ENCODE results near the gene RBBP4. TPM values are rescaled to one million over a fixed set of nuclear protein-coding genes. Genes with fewer than 3 reads are reported as not detected.

Gene RBBP4
- total RNA-seq, 2 experiments from 2014 or later = 290 to 298 TPM

DNA sequence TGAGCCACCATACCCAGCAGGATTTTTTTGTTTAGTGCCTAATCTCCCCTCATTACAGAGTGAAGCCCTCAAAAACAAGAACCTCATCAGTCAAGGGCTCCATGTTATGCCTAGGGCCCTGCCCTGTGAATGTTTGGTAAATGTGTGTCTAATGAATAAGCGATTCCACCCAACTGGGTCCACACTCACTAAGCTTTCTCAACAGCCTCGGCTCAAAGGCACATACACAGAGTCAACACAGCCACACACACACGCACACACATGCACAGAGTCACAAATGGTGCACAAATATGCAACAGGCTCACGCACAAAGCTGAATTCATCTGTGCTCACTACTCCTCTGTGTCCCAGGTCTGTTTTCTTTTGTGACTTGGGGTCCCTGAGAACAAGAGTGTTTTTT, 63.3 kb downstream of the RBBP4 start:
- POLR2A ChIA-PET = no interaction called here
- no peak overlapping the region for H3K4me3 Mint-ChIP-seq
- H3K36me3 Mint-ChIP-seq (ENCODE audit: low read depth) = no peaks in the 10 kb centered on the region
- peaks cover 2% of the 10 kb centered on the region for H3K27me3 Mint-ChIP-seq (ENCODE audit: low read depth)
- CTCF ChIA-PET = interaction anchor here (6.3 kb wide), 1 partner anchor 59 kb away, joined by 142 read pairs; no protein-coding TSS in a partner anchor
- H3K9me3 Mint-ChIP-seq (ENCODE audit: insufficient read depth) = no peaks in the 10 kb centered on the region
- no peak for DNase-seq
- ATAC-seq = no peak
- H3K27ac Mint-ChIP-seq = no peak overlapping the region
- peaks cover 18% of the 10 kb centered on the region for H3K4me1 Mint-ChIP-seq (ENCODE audit: low read depth)

DNA sequence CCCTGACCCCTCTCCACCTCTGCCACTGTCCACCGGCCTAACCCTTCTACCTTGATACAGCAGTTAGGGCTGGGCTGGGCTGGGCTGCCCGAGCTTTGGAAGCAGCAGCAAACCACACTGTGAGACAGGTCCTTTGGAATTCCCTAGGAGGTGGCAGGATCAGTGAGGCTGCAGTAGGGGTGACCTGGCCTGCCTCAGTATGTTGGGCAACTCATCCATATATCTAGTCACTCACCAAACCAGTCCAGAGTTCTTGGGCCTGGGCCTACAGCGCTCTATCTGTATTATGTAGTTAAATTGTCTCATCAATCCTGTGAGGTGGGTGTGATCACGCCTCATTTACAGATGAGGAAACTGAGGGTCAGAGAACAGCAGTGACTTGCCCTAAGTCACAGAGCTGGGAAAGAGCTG, 64.9 kb downstream of the RBBP4 start:
- Mint-ChIP-seq H3K36me3 (ENCODE audit: low read depth) (no peaks in the 10 kb centered on the region), H3K27me3 (ENCODE audit: low read depth) (peaks cover 6% of the 10 kb centered on the region), H3K9me3 (ENCODE audit: insufficient read depth) (no peaks in the 10 kb centered on the region), H3K4me3 (no peak overlapping the region), H3K4me1 (ENCODE audit: low read depth) (peaks cover 18% of the 10 kb centered on the region), H3K27ac (no peak overlapping the region)
- no peak for ATAC-seq
- CTCF ChIA-PET = interaction anchor here (6.3 kb wide), 1 partner anchor 58 kb away, joined by 142 read pairs; no protein-coding TSS in a partner anchor
- POLR2A ChIA-PET = no interaction called here
- DNase-seq = no peak

DNA sequence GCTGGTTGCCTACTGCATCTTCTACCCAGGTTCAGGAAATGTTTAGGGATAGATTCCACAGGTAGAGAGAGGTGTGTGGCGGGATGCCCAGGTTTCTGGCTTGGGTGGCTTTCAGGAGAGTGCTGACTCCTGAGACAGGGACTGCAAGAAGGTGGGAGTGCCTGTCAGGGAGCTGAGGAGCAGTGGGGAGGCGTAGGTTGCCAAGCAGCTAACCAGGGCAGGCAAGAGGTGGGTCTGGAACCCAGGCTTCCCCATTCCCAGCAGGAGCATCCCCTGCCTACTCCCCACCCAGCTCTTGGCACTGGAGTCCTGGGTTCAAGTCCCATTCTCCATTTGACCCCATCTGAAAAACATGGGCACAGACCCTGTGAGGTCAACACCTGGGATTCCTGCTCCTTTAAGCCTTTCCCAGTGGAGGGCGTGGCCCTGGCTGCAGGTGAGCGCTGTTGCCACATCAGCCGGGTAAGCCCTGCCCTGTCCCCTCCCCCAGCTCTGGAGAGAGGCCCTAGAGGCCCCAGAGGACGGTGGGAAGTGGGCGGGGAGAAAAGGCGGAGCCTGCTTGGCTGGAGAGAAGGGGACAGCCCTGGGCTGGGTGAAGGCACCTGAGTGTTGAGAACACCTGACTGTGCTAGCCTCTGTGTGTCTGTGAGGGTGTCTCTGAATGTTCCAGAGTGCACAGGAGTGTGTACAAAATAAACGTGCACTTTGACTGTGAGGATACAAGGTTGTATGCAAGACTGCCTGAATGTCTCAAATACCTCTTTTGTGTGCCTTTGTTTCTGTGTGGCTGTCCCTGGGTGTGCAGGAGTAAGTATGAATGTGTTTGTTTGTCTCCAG, 65.5 kb downstream of the RBBP4 start:
- Mint-ChIP-seq H3K9me3 (ENCODE audit: insufficient read depth) (no peaks in the 10 kb centered on the region), H3K36me3 (ENCODE audit: low read depth) (no peaks in the 10 kb centered on the region), H3K27me3 (ENCODE audit: low read depth) (peaks cover 6% of the 10 kb centered on the region), H3K4me1 (ENCODE audit: low read depth) (peaks cover 18% of the 10 kb centered on the region), H3K4me3 (no peak overlapping the region), H3K27ac (no peak overlapping the region)
- ChIA-PET CTCF (interaction anchor here (6.3 kb wide), 1 partner anchor 57 kb away, joined by 142 read pairs; no protein-coding TSS in a partner anchor), POLR2A (no interaction called here)
- ATAC-seq (peak; percentile 71), DNase-seq (peak; percentile 74)

DNA sequence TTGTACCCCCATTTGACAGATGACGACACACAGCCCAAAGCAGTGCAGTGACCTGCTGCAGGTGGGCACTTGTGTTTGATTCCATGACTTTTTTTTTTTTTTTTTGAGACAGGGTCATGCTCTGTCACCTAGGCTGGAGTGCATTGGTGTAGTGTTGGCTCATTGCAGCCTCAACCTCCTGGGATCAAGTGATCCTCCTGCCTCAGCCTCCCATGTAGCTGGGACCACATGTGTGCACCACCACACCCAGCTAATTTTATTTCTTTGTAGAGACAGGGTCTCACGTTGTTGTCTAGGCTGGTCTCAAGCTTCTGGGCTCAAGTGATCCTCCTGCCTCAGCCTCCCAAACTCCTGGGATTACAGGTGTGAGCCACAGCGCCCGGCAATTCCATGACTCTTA, 66.5 kb downstream of the RBBP4 start:
- POLR2A ChIA-PET = no interaction called here
- no peak overlapping the region for H3K27ac Mint-ChIP-seq
- ATAC-seq (no peak), DNase-seq (no peak)
- peaks cover 14% of the 10 kb centered on the region for H3K4me1 Mint-ChIP-seq (ENCODE audit: low read depth)
- CTCF ChIA-PET = interaction anchor here (0.7 to 2.1 kb wide), 4 partner anchors 55 to 159 kb away, joined by 3 to 4 read pairs (median 4); no protein-coding TSS in a partner anchor
- H3K4me3 Mint-ChIP-seq = no peak overlapping the region
- no peaks in the 10 kb centered on the region for H3K36me3 Mint-ChIP-seq (ENCODE audit: low read depth)
- H3K9me3 Mint-ChIP-seq (ENCODE audit: insufficient read depth) = no peaks in the 10 kb centered on the region
- H3K27me3 Mint-ChIP-seq (ENCODE audit: low read depth) = peaks cover 6% of the 10 kb centered on the region

DNA sequence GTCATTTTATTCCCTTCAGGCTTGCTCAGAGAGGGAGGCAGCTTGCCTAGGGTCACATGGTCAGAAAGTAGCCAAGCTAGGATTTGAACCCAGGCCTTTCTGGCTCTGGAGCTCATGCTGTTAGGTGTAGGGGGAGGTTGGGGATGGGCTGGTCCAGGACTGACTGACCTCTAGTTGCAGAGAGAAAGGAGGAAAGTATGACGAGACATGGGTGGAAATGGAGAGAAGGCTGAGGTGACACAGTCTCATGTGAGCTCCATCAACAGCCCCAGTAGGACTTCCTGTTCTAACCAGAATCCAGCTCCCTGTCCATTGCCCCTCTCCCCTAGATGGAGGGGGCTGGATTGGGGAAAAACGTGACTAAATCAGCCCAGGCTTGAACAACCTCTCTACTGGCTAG, 67.0 kb downstream of the RBBP4 start:
- peaks cover 12% of the 10 kb centered on the region for H3K4me1 Mint-ChIP-seq (ENCODE audit: low read depth)
- no peak overlapping the region for H3K27ac Mint-ChIP-seq
- DNase-seq = no peak
- H3K27me3 Mint-ChIP-seq (ENCODE audit: low read depth) = peaks cover 8% of the 10 kb centered on the region
- H3K36me3 Mint-ChIP-seq (ENCODE audit: low read depth) = no peaks in the 10 kb centered on the region
- POLR2A ChIA-PET = no interaction called here
- CTCF ChIA-PET = interaction anchor here (0.7 to 2.1 kb wide), 3 partner anchors 54 to 159 kb away, joined by 3 to 4 read pairs (median 3); no protein-coding TSS in a partner anchor
- no peak overlapping the region for H3K4me3 Mint-ChIP-seq
- no peak for ATAC-seq
- no peaks in the 10 kb centered on the region for H3K9me3 Mint-ChIP-seq (ENCODE audit: insufficient read depth)

GRCh38 chr1:32718527-32718926, 67.5 kb downstream of the RBBP4 start:
- Mint-ChIP-seq H3K4me1 (ENCODE audit: low read depth) (peaks cover 12% of the 10 kb centered on the region), H3K9me3 (ENCODE audit: insufficient read depth) (no peaks in the 10 kb centered on the region), H3K4me3 (no peak overlapping the region), H3K27me3 (ENCODE audit: low read depth) (peaks cover 8% of the 10 kb centered on the region), H3K36me3 (ENCODE audit: low read depth) (no peaks in the 10 kb centered on the region), H3K27ac (no peak overlapping the region)
- ChIA-PET POLR2A (no interaction called here), CTCF (interaction anchor here (1.0 to 2.1 kb wide), 2 partner anchors 54 to 153 kb away, joined by 3 to 4 read pairs; no protein-coding TSS in a partner anchor)
- no peak for DNase-seq
- no peak for ATAC-seq

DNA sequence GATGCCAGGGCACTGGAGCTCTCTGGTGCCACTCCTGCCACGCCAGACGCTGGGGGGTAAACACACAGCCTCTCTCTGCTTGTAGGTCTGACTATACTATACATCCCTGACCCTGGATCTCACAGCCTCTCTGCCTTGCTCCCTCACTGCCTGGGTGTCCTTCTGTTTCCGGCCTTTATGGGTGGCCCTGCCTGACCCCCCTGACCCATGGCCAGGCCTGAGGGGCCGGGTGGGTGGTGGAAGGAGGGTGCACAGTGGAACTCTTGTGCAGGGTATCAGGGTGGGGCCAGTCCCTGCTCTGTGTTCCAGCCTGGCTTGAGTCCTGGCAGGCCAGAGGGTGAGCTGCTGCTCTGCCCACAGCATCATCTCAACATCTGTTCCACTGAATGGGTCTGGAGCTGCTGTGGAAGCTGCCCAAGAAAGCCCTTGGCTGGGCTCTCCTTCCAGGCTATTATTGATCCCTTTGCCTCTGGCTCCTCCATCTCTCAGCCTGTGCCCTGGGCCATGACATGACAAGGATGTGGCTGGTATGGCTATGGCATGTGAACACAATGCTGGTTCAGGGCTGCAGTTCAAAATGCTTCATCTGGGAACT, 68.8 kb downstream of the RBBP4 start:
- POLR2A ChIA-PET = interaction anchor here (0.8 kb wide), 1 partner anchor 69 kb away, joined by 3 read pairs; the partner anchor contains the start of gene RBBP4
- H3K4me1 Mint-ChIP-seq (ENCODE audit: low read depth) = peaks cover 17% of the 10 kb centered on the region
- DNase-seq (no peak), ATAC-seq (no peak)
- peaks cover 6% of the 10 kb centered on the region for H3K27me3 Mint-ChIP-seq (ENCODE audit: low read depth)
- no peaks in the 10 kb centered on the region for H3K36me3 Mint-ChIP-seq (ENCODE audit: low read depth)
- no peak overlapping the region for H3K27ac Mint-ChIP-seq
- CTCF ChIA-PET = no interaction called here
- no peak overlapping the region for H3K4me3 Mint-ChIP-seq
- H3K9me3 Mint-ChIP-seq (ENCODE audit: insufficient read depth) = no peaks in the 10 kb centered on the region

GRCh38 chr1:32724678-32725614, 73.9 kb downstream of the RBBP4 start:
- no peak overlapping the region for H3K27ac Mint-ChIP-seq
- ChIA-PET CTCF (interaction anchor here (1.7 kb wide), 1 partner anchor 12 kb away, joined by 17 read pairs; no protein-coding TSS in a partner anchor), POLR2A (no interaction called here)
- H3K4me3 Mint-ChIP-seq = no peak overlapping the region
- H3K27me3 Mint-ChIP-seq (ENCODE audit: low read depth) = peaks cover 9% of the 10 kb centered on the region
- ATAC-seq (peak; percentile 71), DNase-seq (no peak)
- no peaks in the 10 kb centered on the region for H3K9me3 Mint-ChIP-seq (ENCODE audit: insufficient read depth)
- peaks cover 14% of the 10 kb centered on the region for H3K4me1 Mint-ChIP-seq (ENCODE audit: low read depth)
- no peaks in the 10 kb centered on the region for H3K36me3 Mint-ChIP-seq (ENCODE audit: low read depth)

DNA sequence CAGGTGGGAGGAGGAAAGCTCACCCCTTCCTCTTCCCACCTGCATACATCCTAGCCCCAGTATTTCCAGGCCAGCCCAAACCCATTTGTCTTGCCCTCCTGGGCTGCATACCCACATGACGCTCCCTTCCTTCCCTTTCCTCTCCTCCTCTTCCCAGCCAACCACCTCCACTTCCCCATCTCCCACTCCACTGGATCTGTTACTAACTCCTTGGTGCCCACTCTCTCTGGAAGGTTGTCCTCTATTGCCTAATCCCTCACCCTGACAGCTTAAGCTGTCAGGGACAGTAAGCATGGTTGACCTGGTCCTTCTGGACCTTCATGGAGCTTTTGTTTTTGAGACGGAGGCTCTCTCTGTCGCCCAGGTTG, 74.6 kb downstream of the RBBP4 start:
- H3K27ac Mint-ChIP-seq = peak overlapping the region; percentile 28
- no peaks in the 10 kb centered on the region for H3K36me3 Mint-ChIP-seq (ENCODE audit: low read depth)
- no peak overlapping the region for H3K4me3 Mint-ChIP-seq
- DNase-seq (no peak), ATAC-seq (no peak)
- peaks cover 14% of the 10 kb centered on the region for H3K4me1 Mint-ChIP-seq (ENCODE audit: low read depth)
- POLR2A ChIA-PET = no interaction called here
- CTCF ChIA-PET = interaction anchor here (1.7 kb wide), 1 partner anchor 13 kb away, joined by 17 read pairs; no protein-coding TSS in a partner anchor
- H3K27me3 Mint-ChIP-seq (ENCODE audit: low read depth) = peaks cover 5% of the 10 kb centered on the region
- no peaks in the 10 kb centered on the region for H3K9me3 Mint-ChIP-seq (ENCODE audit: insufficient read depth)

DNA sequence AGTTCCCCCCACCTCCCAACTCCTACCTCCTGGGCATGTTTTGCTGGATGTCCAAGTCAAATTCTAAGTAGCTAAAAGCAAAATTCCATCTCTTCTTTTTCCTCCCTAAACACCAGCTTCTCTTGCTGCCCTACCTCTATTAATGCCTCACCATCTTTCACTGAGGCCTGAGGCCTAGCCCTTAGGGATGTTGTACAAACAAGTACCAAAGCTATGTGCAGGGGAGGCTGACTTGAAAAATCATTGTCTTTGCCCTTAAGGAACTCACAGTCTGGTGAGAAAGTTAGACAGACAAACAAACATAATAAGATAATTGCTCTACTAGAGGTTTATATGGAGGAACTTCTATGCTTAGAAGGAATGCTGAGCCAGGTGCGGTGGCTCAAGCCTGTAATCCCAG, 76.9 kb downstream of the RBBP4 start:
- ChIA-PET CTCF (interaction anchor here (0.7 to 3.9 kb wide), 2 partner anchors 16 to 144 kb away, joined by 3 to 29 read pairs; no protein-coding TSS in a partner anchor), POLR2A (no interaction called here)
- no peak for ATAC-seq
- Mint-ChIP-seq H3K4me1 (ENCODE audit: low read depth) (peaks cover 18% of the 10 kb centered on the region), H3K27me3 (ENCODE audit: low read depth) (peaks cover 7% of the 10 kb centered on the region), H3K4me3 (no peak overlapping the region), H3K9me3 (ENCODE audit: insufficient read depth) (no peaks in the 10 kb centered on the region), H3K27ac (no peak overlapping the region), H3K36me3 (ENCODE audit: low read depth) (no peaks in the 10 kb centered on the region)
- no peak for DNase-seq

DNA sequence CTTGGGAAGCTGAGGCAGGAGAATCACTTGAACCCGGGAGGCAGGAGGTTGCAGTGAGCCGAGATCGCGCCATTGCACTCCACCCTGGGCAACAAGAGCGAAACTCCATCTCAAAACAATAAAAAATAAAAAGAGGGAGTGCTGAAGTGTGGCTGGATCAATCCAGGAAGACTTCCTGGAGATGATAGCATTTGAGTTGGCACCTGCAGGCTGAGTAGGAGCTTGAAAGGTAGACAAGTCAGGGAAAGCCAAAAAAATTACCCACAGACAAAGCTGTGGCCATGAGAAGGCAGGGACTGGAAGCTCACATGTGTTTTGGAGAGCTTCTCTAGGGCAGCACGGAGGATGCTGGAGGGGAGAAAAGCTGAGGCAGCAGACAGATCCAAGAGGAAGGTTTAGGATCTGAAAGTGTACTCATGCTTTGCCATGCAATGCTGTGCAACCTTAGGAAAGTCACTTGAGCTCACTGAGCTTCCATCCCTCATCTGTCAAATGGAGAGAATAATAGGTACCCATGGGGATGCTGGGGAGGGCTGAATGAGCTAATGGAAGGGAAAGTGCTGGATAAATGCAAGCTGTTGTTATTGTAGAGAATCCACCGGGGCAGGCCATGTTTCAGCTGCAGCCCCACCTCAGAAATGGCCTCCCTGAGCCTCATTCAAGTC, 77.5 kb downstream of the RBBP4 start:
- CTCF ChIA-PET = interaction anchor here (0.7 to 3.9 kb wide), 3 partner anchors 17 to 144 kb away, joined by 3 to 29 read pairs (median 3); no protein-coding TSS in a partner anchor
- POLR2A ChIA-PET = no interaction called here

More for the DNA sequence above, 77.5 kb downstream of the RBBP4 start:
- H3K4me1 Mint-ChIP-seq (ENCODE audit: low read depth) = peaks cover 18% of the 10 kb centered on the region
- H3K27me3 Mint-ChIP-seq (ENCODE audit: low read depth) = peaks cover 5% of the 10 kb centered on the region
- no peak overlapping the region for H3K27ac Mint-ChIP-seq
- DNase-seq (no peak), ATAC-seq (no peak)
- no peak overlapping the region for H3K4me3 Mint-ChIP-seq
- H3K9me3 Mint-ChIP-seq (ENCODE audit: insufficient read depth) = no peaks in the 10 kb centered on the region
- H3K36me3 Mint-ChIP-seq (ENCODE audit: low read depth) = no peaks in the 10 kb centered on the region
